WTC11 (cell line): ENCODE data around the gene GTF2H1. TPM values are rescaled to one million over a fixed set of nuclear protein-coding genes. Genes with fewer than 3 reads are reported as not detected.
"Not testable (repeated sequence)": the region's sequence is repeated elsewhere in the genome, so short reads cannot be mapped to it uniquely, and the experiment has no call there.

Experiments used
- ATAC-seq: fragments of 200-7000 bp; cut with Tn5 transposase; 2 replicates; pipeline ENCODE4 v1.10.0; 2021; ENCODE audit warnings: mild to moderate bottlenecking, moderate library complexity
- CTCF ChIA-PET: fragments of 300-600 bp; sonication (Branson Sonifier 250); formaldehyde crosslinking; loops from one replicate; lab custom pipeline; 2021; ENCODE audit warnings: antibody characterized with exemption; lab: Charles Lee
- POLR2A ChIA-PET: fragments of 350-600 bp; sonication (Branson Sonifier 250); formaldehyde crosslinking; loops from one replicate; lab custom pipeline; 2021; ENCODE audit warnings: antibody characterized with exemption; lab: Charles Lee
- DNase-seq: peaks from one replicate; pipeline ENCODE4 v3.0.0; 2021; ENCODE audit warnings: low spot score
- H3K27ac Mint-ChIP-seq: 2 replicates; pipeline ENCODE4 v1.8.0; 2021; ENCODE audit warnings: mixed read lengths
- H3K27me3 Mint-ChIP-seq: 2 replicates; pipeline ENCODE4 v1.8.0; 2021; ENCODE audit warnings: low read depth, mild to moderate bottlenecking, moderate library complexity, mixed read lengths
- H3K36me3 Mint-ChIP-seq: 2 replicates; pipeline ENCODE4 v1.8.0; 2021; ENCODE audit warnings: mixed read lengths
- H3K4me1 Mint-ChIP-seq: 2 replicates; pipeline ENCODE4 v1.8.0; 2022; ENCODE audit warnings: mixed read lengths
- H3K4me3 Mint-ChIP-seq: 2 replicates; pipeline ENCODE4 v1.8.0; 2021; ENCODE audit warnings: mild to moderate bottlenecking, moderate library complexity, mixed read lengths
- H3K9me3 Mint-ChIP-seq: 2 replicates; pipeline ENCODE4 v1.8.0; 2021; ENCODE audit warnings: mixed read lengths
- CREB1 ChIP-seq: sonication (generic); formaldehyde crosslinking; IDR thresholded peaks from 2 replicates; pipeline ENCODE4 v1.8.0; 2023; ENCODE audit warnings: mild to moderate bottlenecking, missing genetic modification reagents
- CTCF ChIP-seq: fragments of 200-600 bp; IDR thresholded peaks from 2 replicates; pipeline ENCODE4 v1.8.0; 2022; ENCODE audit warnings: antibody characterized with exemption
- ESRRA ChIP-seq: sonication (generic); formaldehyde crosslinking; IDR thresholded peaks from 2 replicates; pipeline ENCODE4 v1.8.1; 2022; ENCODE audit warnings: mild to moderate bottlenecking, missing genetic modification reagents, borderline replicate concordance
- FOXP1 ChIP-seq: sonication (generic); formaldehyde crosslinking; IDR thresholded peaks from 2 replicates; pipeline ENCODE4 v1.8.0; 2022; ENCODE audit warnings: missing genetic modification reagents, mild to moderate bottlenecking, moderate library complexity, borderline replicate concordance
- HMGA2 ChIP-seq: fragments of 250-450 bp; sonication (Bioruptor Pico); IDR thresholded peaks from 2 replicates; pipeline ENCODE4 v1.4.0; 2021; ENCODE audit warnings: mild to moderate bottlenecking, moderate library complexity
- NR2C2 ChIP-seq: sonication (generic); formaldehyde crosslinking; IDR thresholded peaks from 2 replicates; pipeline ENCODE4 v1.8.0; 2022; ENCODE audit warnings: mild to moderate bottlenecking, missing genetic modification reagents
- NR3C1 ChIP-seq: sonication (generic); formaldehyde crosslinking; conservative IDR thresholded peaks from 2 replicates; pipeline ENCODE4 v1.8.1; 2023; ENCODE audit warnings: low read depth, mild to moderate bottlenecking, missing genetic modification reagents
- PRDM15 ChIP-seq: sonication (generic); formaldehyde crosslinking; IDR thresholded peaks from 2 replicates; pipeline ENCODE4 v1.8.0; 2022; ENCODE audit warnings: missing genetic modification reagents
- TEAD1 ChIP-seq: sonication (generic); formaldehyde crosslinking; IDR thresholded peaks from 2 replicates; pipeline ENCODE4 v1.8.0; 2022; ENCODE audit warnings: mild to moderate bottlenecking, missing genetic modification reagents
- USF1 ChIP-seq: sonication (generic); formaldehyde crosslinking; IDR thresholded peaks from 2 replicates; pipeline ENCODE4 v1.8.0; 2022; ENCODE audit warnings: mild to moderate bottlenecking, missing genetic modification reagents
- ZBTB21 ChIP-seq: sonication (generic); formaldehyde crosslinking; IDR thresholded peaks from 2 replicates; pipeline ENCODE4 v1.8.1; 2023; ENCODE audit warnings: mild to moderate bottlenecking, missing genetic modification reagents, borderline replicate concordance
- ZNF121 ChIP-seq: sonication (generic); formaldehyde crosslinking; IDR thresholded peaks from 2 replicates; pipeline ENCODE4 v1.8.0; 2023; ENCODE audit warnings: missing genetic modification reagents
- ZNF317 ChIP-seq: sonication (generic); formaldehyde crosslinking; IDR thresholded peaks from 2 replicates; pipeline ENCODE4 v1.8.1; 2023; ENCODE audit warnings: low read depth, mild to moderate bottlenecking, moderate library complexity, missing genetic modification reagents, borderline replicate concordance
- total RNA-seq: library from RNA; stranded (reverse); gene quantifications from 3 replicates; pipeline ENCODE4 v1.2.3, GENCODE V29; 2021
- TF ChIP-seq, protein P1 (sequence below): sonication (generic); formaldehyde crosslinking; IDR thresholded peaks from 2 replicates; pipeline ENCODE4 v1.8.1; 2023; ENCODE audit warnings: mild to moderate bottlenecking, missing genetic modification reagents
- TF ChIP-seq, protein P2 (sequence below): fragments of 250-450 bp; sonication (Bioruptor Pico); IDR thresholded peaks from 2 replicates; pipeline ENCODE4 v2.1.2; 2022; ENCODE audit warnings: mild to moderate bottlenecking, moderate library complexity
- TF ChIP-seq, protein P3 (sequence below): sonication (generic); formaldehyde crosslinking; IDR thresholded peaks from 2 replicates; pipeline ENCODE4 v1.8.1; 2022; ENCODE audit warnings: low read depth, missing genetic modification reagents, borderline replicate concordance
- TF ChIP-seq, protein P4 (sequence below): sonication (generic); formaldehyde crosslinking; IDR thresholded peaks from 2 replicates; pipeline ENCODE4 v1.8.0; 2023; ENCODE audit warnings: missing genetic modification reagents, mild to moderate bottlenecking, borderline replicate concordance
- TF ChIP-seq, protein P5 (sequence below): sonication (generic); formaldehyde crosslinking; IDR thresholded peaks from 2 replicates; pipeline ENCODE4 v1.8.1; 2022; ENCODE audit warnings: mild to moderate bottlenecking, moderate library complexity, missing genetic modification reagents

GTF2H1 gene
- total RNA-seq, 1 experiment from 2014 or later, result 24.1 TPM

GRCh38 chr11:18401077-18401476, 78.7 kb downstream of the GTF2H1 start:
- peaks cover 79% of the 10 kb centered on the region for H3K36me3 Mint-ChIP-seq
- H3K27ac Mint-ChIP-seq, DNase-seq, ATAC-seq, H3K4me3 Mint-ChIP-seq: not testable (repeated sequence)
- POLR2A ChIA-PET, result interaction anchor here (0.7 kb wide), 1 partner anchor 321 kb away, joined by 7 read pairs; no protein-coding TSS in a partner anchor
- H3K4me1 Mint-ChIP-seq, result peaks cover 16% of the 10 kb centered on the region
- peak; percentile 85; the same call in 1 of the 2 replicates for TF ChIP-seq HMGA2 (CRISPR knock-in tag)
- TF ChIP-seq, all 79 proteins: peak for 1; not testable (repeated sequence) for 78
- CTCF ChIA-PET, result interaction anchor here (0.6 kb wide), 1 partner anchor 18 kb away, joined by 3 read pairs; no protein-coding TSS in a partner anchor
- H3K9me3 Mint-ChIP-seq, H3K27me3 Mint-ChIP-seq: not testable (repeated sequence)

- POLR2A ChIA-PET, result no interaction called here
- Mint-ChIP-seq H3K36me3 (peaks cover 64% of the 10 kb centered on the region), H3K4me3 (no peak overlapping the region), H3K4me1 (no peaks in the 10 kb centered on the region), H3K27ac (no peak overlapping the region), H3K9me3 (no peaks in the 10 kb centered on the region), H3K27me3 (no peaks in the 10 kb centered on the region)
- DNase-seq (no peak), ATAC-seq (no peak)
- CTCF ChIA-PET, result no interaction called here
- TF ChIP-seq USF1 (no peak), PRDM15 (CRISPR knock-in tag) (no peak), NR3C1 (CRISPR knock-in tag) (no peak), CTCF (no peak), CREB1 (CRISPR knock-in tag) (no peak), ZBTB21 (no peak), FOXP1 (CRISPR knock-in tag) (no peak), ZNF317 (CRISPR knock-in tag) (no peak), TEAD1 (CRISPR knock-in tag) (no peak), ESRRA (no peak), HMGA2 (CRISPR knock-in tag) (no peak), ZNF121 (no peak), NR2C2 (CRISPR knock-in tag) (no peak)
- TF ChIP-seq, protein P1, sequence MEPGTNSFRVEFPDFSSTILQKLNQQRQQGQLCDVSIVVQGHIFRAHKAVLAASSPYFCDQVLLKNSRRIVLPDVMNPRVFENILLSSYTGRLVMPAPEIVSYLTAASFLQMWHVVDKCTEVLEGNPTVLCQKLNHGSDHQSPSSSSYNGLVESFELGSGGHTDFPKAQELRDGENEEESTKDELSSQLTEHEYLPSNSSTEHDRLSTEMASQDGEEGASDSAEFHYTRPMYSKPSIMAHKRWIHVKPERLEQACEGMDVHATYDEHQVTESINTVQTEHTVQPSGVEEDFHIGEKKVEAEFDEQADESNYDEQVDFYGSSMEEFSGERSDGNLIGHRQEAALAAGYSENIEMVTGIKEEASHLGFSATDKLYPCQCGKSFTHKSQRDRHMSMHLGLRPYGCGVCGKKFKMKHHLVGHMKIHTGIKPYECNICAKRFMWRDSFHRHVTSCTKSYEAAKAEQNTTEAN (CRISPR knock-in tag), result no peak
- TF ChIP-seq, protein P2, sequence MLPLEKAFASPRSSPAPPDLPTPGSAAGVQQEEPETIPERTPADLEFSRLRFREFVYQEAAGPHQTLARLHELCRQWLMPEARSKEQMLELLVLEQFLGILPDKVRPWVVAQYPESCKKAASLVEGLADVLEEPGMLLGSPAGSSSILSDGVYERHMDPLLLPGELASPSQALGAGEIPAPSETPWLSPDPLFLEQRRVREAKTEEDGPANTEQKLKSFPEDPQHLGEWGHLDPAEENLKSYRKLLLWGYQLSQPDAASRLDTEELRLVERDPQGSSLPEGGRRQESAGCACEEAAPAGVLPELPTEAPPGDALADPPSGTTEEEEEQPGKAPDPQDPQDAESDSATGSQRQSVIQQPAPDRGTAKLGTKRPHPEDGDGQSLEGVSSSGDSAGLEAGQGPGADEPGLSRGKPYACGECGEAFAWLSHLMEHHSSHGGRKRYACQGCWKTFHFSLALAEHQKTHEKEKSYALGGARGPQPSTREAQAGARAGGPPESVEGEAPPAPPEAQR, result no peak
- TF ChIP-seq, protein P3, sequence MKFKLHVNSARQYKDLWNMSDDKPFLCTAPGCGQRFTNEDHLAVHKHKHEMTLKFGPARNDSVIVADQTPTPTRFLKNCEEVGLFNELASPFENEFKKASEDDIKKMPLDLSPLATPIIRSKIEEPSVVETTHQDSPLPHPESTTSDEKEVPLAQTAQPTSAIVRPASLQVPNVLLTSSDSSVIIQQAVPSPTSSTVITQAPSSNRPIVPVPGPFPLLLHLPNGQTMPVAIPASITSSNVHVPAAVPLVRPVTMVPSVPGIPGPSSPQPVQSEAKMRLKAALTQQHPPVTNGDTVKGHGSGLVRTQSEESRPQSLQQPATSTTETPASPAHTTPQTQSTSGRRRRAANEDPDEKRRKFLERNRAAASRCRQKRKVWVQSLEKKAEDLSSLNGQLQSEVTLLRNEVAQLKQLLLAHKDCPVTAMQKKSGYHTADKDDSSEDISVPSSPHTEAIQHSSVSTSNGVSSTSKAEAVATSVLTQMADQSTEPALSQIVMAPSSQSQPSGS (CRISPR knock-in tag), result no peak
- TF ChIP-seq, protein P4, sequence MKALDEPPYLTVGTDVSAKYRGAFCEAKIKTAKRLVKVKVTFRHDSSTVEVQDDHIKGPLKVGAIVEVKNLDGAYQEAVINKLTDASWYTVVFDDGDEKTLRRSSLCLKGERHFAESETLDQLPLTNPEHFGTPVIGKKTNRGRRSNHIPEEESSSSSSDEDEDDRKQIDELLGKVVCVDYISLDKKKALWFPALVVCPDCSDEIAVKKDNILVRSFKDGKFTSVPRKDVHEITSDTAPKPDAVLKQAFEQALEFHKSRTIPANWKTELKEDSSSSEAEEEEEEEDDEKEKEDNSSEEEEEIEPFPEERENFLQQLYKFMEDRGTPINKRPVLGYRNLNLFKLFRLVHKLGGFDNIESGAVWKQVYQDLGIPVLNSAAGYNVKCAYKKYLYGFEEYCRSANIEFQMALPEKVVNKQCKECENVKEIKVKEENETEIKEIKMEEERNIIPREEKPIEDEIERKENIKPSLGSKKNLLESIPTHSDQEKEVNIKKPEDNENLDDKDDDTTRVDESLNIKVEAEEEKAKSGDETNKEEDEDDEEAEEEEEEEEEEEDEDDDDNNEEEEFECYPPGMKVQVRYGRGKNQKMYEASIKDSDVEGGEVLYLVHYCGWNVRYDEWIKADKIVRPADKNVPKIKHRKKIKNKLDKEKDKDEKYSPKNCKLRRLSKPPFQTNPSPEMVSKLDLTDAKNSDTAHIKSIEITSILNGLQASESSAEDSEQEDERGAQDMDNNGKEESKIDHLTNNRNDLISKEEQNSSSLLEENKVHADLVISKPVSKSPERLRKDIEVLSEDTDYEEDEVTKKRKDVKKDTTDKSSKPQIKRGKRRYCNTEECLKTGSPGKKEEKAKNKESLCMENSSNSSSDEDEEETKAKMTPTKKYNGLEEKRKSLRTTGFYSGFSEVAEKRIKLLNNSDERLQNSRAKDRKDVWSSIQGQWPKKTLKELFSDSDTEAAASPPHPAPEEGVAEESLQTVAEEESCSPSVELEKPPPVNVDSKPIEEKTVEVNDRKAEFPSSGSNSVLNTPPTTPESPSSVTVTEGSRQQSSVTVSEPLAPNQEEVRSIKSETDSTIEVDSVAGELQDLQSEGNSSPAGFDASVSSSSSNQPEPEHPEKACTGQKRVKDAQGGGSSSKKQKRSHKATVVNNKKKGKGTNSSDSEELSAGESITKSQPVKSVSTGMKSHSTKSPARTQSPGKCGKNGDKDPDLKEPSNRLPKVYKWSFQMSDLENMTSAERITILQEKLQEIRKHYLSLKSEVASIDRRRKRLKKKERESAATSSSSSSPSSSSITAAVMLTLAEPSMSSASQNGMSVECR, result no peak
- TF ChIP-seq, protein P5, sequence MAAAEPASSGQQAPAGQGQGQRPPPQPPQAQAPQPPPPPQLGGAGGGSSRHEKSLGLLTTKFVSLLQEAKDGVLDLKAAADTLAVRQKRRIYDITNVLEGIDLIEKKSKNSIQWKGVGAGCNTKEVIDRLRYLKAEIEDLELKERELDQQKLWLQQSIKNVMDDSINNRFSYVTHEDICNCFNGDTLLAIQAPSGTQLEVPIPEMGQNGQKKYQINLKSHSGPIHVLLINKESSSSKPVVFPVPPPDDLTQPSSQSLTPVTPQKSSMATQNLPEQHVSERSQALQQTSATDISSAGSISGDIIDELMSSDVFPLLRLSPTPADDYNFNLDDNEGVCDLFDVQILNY, result no peak
Measured at GRCh38 chr11:18404062-18404461, 81.7 kb downstream of the GTF2H1 start.
